Neural cell (in vitro differentiated cells): ENCODE measurements around the gene NR2F6. TPM values are rescaled to one million over a fixed set of nuclear protein-coding genes. Genes with fewer than 3 reads are reported as not detected.

Experiments used
- H2AFZ ChIP-seq: fragments of 200-600, 300-800 bp; sonication (generic), shearing (Covaris generic); 2 replicates; pipeline ENCODE4 v1.6.0; 2014; ENCODE audit warnings: low read depth, mild to moderate bottlenecking, antibody characterized with exemption, low read length, moderate library complexity
- H3F3A ChIP-seq: fragments of 200-600 bp; shearing (Covaris generic); 2 replicates; pipeline ENCODE4 v1.6.1; 2016; ENCODE audit warnings: mild to moderate bottlenecking, moderate library complexity, mixed read lengths, antibody characterized with exemption, low read length; ENCODE audit not compliant: insufficient read depth, poor library complexity, severe bottlenecking
- H3K27ac ChIP-seq: fragments of 200-600, 300-800 bp; sonication (generic), shearing (Covaris generic); 2 replicates; pipeline ENCODE4 v1.5.1; 2014; ENCODE audit warnings: mild to moderate bottlenecking, low read length, moderate library complexity
- H3K27me3 ChIP-seq: fragments of 300-800, 200-600 bp; sonication (generic), shearing (Covaris generic); 2 replicates; pipeline ENCODE4 v1.6.0; 2014; ENCODE audit warnings: mild to moderate bottlenecking, low read depth, low read length, moderate library complexity; ENCODE audit not compliant: insufficient read depth
- H3K36me3 ChIP-seq: fragments of 300-800, 200-600 bp; sonication (generic), shearing (Covaris generic); 2 replicates; pipeline ENCODE4 v1.5.1; 2014; ENCODE audit warnings: mild to moderate bottlenecking, antibody characterized with exemption, low read length, moderate library complexity; ENCODE audit not compliant: insufficient read depth
- H3K4me2 ChIP-seq: fragments of 300-800, 200-600 bp; sonication (generic), shearing (Covaris generic); 2 replicates; pipeline ENCODE4 v1.6.0; 2014; ENCODE audit warnings: mild to moderate bottlenecking, low read length
- H3K4me3 ChIP-seq: fragments of 300-800, 200-600 bp; sonication (generic), shearing (Covaris generic); 2 replicates; pipeline ENCODE4 v1.5.1; 2014; ENCODE audit warnings: mild to moderate bottlenecking, low read length, moderate library complexity
- H3K79me2 ChIP-seq: fragments of 200-600 bp; shearing (Covaris generic); replicated peaks from 2 replicates; pipeline ENCODE4 v1.6.0; 2014; ENCODE audit warnings: mild to moderate bottlenecking, low read length, moderate library complexity; ENCODE audit not compliant: insufficient read depth
- H3K9ac ChIP-seq: fragments of 300-800, 200-600 bp; sonication (generic), shearing (Covaris generic); 2 replicates; pipeline ENCODE4 v1.6.1; 2016; ENCODE audit warnings: mild to moderate bottlenecking, low read length, mixed read lengths
- H3K9me2 ChIP-seq: fragments of 200-600 bp; shearing (Covaris generic); 2 replicates; pipeline ENCODE4 v1.6.1; 2016; ENCODE audit warnings: mild to moderate bottlenecking, low read length, mixed read lengths; ENCODE audit not compliant: insufficient read depth
- H3K9me3 ChIP-seq: fragments of 200-600, 300-800 bp; sonication (generic), shearing (Covaris generic); 2 replicates; pipeline ENCODE4 v1.6.1; 2016; ENCODE audit warnings: mild to moderate bottlenecking, mixed run types, low read length, moderate library complexity, mixed read lengths
- H4K20me1 ChIP-seq: fragments of 200-600 bp; shearing (Covaris generic); 2 replicates; pipeline ENCODE4 v1.6.1; 2016; ENCODE audit warnings: mild to moderate bottlenecking, mixed run types; ENCODE audit not compliant: insufficient read depth
- EP300 ChIP-seq: fragments of 450-650 bp; conservative IDR thresholded peaks from 2 replicates; pipeline ENCODE4 v1.6.1; 2014; ENCODE audit warnings: antibody characterized with exemption, mild to moderate bottlenecking, moderate library complexity; ENCODE audit not compliant: poor library complexity, severe bottlenecking
- EZH2 ChIP-seq: fragments of 200-600, 300-800 bp; shearing (Covaris generic), sonication (generic); IDR thresholded peaks from 2 replicates; pipeline ENCODE4 v1.6.1; 2014; ENCODE audit warnings: antibody characterized with exemption, low read length, borderline replicate concordance, mild to moderate bottlenecking; ENCODE audit not compliant: insufficient read depth, poor library complexity, severe bottlenecking
- MXI1 ChIP-seq: fragments of 450-650 bp; conservative IDR thresholded peaks from 2 replicates; pipeline ENCODE4 v1.6.1; 2014; ENCODE audit warnings: antibody characterized with exemption, mild to moderate bottlenecking; ENCODE audit not compliant: poor library complexity, severe bottlenecking
- POLR2AphosphoS5 ChIP-seq: IDR thresholded peaks from 2 replicates; pipeline ENCODE4 v1.6.1; 2012
- RAD21 ChIP-seq: fragments of 450-650 bp; conservative IDR thresholded peaks from 2 replicates; pipeline ENCODE4 v1.6.1; 2014; ENCODE audit warnings: antibody characterized with exemption, mild to moderate bottlenecking, moderate library complexity
- SMC3 ChIP-seq: fragments of 450-650 bp; conservative IDR thresholded peaks from 2 replicates; pipeline ENCODE4 v1.6.1; 2014; ENCODE audit warnings: antibody characterized with exemption, mild to moderate bottlenecking, moderate library complexity; ENCODE audit not compliant: poor library complexity
- TAF1 ChIP-seq: IDR thresholded peaks from 2 replicates; pipeline ENCODE4 v1.6.1; 2012; ENCODE audit warnings: low read depth
- polyA plus RNA-seq: library from polyadenylated mRNA; depleted of rRNA; stranded (reverse); fragments of >200 nt; gene quantifications from 2 replicates; pipeline ENCODE4 v1.2.3, GENCODE V29; 2014
- TF ChIP-seq, protein P1 (sequence below): IDR thresholded peaks from 2 replicates; pipeline ENCODE4 v1.6.1; 2012; ENCODE audit warnings: borderline replicate concordance
- TF ChIP-seq, protein P2 (sequence below): fragments of 450-650 bp; IDR thresholded peaks from 2 replicates; pipeline ENCODE4 v1.5.1; 2014; ENCODE audit warnings: antibody characterized with exemption, mild to moderate bottlenecking, moderate library complexity; ENCODE audit not compliant: poor library complexity, severe bottlenecking

Gene NR2F6
- polyA plus RNA-seq, 1 donor from 2014 or later, result 26.9 TPM

DNA sequence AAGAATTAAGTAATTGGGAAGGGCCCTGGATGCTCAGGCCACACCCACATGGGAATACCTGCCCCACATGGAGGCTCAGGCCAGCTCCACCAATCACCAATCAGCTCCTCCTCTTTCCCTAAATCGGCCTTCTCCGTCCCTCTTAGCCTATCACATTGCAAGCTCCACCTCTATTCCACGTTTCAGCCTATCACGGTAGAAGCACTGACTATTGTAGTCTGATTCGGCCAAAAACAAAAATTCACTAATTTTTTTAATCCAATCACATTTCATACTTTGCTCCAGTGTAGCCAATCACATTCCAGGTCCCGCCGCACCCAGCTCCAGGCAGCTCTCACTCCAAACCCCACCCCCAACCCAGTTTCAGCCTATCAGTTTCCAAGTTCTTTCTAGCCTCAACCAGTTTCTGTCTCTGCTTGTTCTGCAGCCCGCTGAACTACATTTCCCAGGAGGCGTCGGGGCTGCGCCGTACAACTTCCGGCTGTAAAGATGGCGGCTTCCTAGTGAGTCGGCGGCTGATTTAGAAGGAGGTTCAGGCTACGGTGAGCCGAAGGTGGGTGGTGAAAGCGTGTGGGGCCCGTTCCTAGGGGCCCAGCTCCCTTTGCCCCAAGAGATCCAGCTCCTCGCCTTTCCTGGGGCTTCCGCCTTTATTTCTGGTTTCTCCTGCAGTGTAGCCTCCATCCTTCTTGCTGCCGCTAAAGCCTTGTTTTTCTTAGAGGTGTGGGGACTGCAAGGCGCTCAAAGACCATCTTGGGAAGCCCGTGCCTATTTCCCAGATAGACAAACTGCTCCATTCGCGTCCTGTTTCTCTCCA, 21.5 kb upstream of the NR2F6 start, which contains the start of gene BABAM1:
BABAM1 (plus strand) TSS at position 469 of the 814 bp plus-strand sequence. CDS start 1,364 bp downstream, outside the sequence.
- Histone ChIP-seq H3K27ac (peak within 1 kb of the TSS; percentile 67), H2AFZ (peak within 1 kb of the TSS; percentile 37), H3K9me3 (no peaks in the 10 kb centered on the region), H4K20me1 (no peaks in the 10 kb centered on the region), H3K36me3 (no peaks in the 10 kb centered on the region), H3K9me2 (no peaks in the 10 kb centered on the region), H3K4me2 (peak within 1 kb of the TSS; percentile 35), H3K79me2 (peaks cover 9% of the 10 kb centered on the region), H3K4me3 (peak within 1 kb of the TSS; percentile 72), H3K9ac (peak within 1 kb of the TSS; percentile 72), H3F3A (no peaks in the 10 kb centered on the region), H3K27me3 (no peaks in the 10 kb centered on the region)
- TF ChIP-seq POLR2AphosphoS5, result peak; percentile 85
- no peak for TF ChIP-seq EZH2
- TF ChIP-seq TAF1, result peak; percentile 88
- TF ChIP-seq, protein P1, sequence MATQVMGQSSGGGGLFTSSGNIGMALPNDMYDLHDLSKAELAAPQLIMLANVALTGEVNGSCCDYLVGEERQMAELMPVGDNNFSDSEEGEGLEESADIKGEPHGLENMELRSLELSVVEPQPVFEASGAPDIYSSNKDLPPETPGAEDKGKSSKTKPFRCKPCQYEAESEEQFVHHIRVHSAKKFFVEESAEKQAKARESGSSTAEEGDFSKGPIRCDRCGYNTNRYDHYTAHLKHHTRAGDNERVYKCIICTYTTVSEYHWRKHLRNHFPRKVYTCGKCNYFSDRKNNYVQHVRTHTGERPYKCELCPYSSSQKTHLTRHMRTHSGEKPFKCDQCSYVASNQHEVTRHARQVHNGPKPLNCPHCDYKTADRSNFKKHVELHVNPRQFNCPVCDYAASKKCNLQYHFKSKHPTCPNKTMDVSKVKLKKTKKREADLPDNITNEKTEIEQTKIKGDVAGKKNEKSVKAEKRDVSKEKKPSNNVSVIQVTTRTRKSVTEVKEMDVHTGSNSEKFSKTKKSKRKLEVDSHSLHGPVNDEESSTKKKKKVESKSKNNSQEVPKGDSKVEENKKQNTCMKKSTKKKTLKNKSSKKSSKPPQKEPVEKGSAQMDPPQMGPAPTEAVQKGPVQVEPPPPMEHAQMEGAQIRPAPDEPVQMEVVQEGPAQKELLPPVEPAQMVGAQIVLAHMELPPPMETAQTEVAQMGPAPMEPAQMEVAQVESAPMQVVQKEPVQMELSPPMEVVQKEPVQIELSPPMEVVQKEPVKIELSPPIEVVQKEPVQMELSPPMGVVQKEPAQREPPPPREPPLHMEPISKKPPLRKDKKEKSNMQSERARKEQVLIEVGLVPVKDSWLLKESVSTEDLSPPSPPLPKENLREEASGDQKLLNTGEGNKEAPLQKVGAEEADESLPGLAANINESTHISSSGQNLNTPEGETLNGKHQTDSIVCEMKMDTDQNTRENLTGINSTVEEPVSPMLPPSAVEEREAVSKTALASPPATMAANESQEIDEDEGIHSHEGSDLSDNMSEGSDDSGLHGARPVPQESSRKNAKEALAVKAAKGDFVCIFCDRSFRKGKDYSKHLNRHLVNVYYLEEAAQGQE, result peak; percentile 86
- TF ChIP-seq, protein P2, sequence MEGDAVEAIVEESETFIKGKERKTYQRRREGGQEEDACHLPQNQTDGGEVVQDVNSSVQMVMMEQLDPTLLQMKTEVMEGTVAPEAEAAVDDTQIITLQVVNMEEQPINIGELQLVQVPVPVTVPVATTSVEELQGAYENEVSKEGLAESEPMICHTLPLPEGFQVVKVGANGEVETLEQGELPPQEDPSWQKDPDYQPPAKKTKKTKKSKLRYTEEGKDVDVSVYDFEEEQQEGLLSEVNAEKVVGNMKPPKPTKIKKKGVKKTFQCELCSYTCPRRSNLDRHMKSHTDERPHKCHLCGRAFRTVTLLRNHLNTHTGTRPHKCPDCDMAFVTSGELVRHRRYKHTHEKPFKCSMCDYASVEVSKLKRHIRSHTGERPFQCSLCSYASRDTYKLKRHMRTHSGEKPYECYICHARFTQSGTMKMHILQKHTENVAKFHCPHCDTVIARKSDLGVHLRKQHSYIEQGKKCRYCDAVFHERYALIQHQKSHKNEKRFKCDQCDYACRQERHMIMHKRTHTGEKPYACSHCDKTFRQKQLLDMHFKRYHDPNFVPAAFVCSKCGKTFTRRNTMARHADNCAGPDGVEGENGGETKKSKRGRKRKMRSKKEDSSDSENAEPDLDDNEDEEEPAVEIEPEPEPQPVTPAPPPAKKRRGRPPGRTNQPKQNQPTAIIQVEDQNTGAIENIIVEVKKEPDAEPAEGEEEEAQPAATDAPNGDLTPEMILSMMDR, result no peak
- peak; percentile 50 for TF ChIP-seq RAD21
- TF ChIP-seq MXI1, result peak; percentile 94
- peak; percentile 58 for TF ChIP-seq SMC3
- TF ChIP-seq EP300, result no peak

DNA sequence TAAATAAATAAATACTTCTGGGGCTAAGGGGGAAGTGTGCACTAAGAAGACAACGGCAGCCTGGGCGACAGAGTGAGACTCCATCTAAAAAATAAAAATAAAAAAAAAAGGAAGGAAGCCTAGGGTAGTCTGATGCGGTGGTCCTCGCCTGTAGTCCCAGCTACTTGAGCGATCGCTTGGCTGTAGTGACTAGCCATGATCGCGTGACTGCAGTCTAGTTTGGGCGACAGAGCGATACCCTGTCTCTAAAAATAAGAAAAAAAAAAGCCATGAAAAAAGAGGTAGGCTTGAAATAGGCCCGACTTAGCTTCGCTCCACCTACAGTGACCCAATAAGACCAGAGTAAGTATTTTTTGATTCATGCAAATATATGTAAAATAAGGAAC, 20.9 kb upstream of the NR2F6 start:
- no peak overlapping the region for H2AFZ ChIP-seq
- no peaks in the 10 kb centered on the region for H3K36me3 ChIP-seq
- H3K9ac ChIP-seq, result no peak overlapping the region
- no peak overlapping the region for H3K4me3 ChIP-seq
- H3K9me3 ChIP-seq, result no peaks in the 10 kb centered on the region
- H3K27me3 ChIP-seq, result no peaks in the 10 kb centered on the region
- H3K27ac ChIP-seq, result peak overlapping the region; percentile 47
- H3F3A ChIP-seq, result no peaks in the 10 kb centered on the region
- TF ChIP-seq POLR2AphosphoS5 (no peak), EZH2 (no peak)
- no peaks in the 10 kb centered on the region for H3K9me2 ChIP-seq
- peaks cover 9% of the 10 kb centered on the region for H3K79me2 ChIP-seq
- no peak overlapping the region for H3K4me2 ChIP-seq
- no peaks in the 10 kb centered on the region for H4K20me1 ChIP-seq
